ENCODE measurements around the gene ALCAM.

DNA sequence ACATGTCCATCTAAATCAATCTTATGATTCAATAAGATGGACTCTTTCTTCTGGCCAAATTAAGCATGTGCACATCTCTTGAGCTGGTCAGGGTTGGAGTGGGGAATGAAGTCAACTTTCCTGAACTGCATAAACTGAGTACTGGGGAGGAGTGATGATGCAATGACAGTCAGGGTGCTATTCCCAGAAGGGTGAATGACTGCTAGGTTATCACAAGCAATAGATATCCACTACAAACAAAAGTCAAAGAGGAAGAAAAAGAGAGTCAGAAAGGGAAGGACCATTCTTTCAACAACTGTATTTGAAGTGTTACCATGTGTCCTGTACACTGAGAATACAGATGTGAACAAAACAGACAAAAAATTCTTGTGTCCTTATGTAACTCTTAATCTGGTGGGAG, 70.0 kb downstream of the ALCAM start:
- no peak for TF ChIP-seq TAF1 (IDR thresholded peaks at IDR 0.05; ENCODE audit: low read depth)
- no peak for TF ChIP-seq MXI1 (conservative IDR thresholded peaks at IDR 0.05; ENCODE audit: poor library complexity, severe bottlenecking)
- TF ChIP-seq, protein P1, sequence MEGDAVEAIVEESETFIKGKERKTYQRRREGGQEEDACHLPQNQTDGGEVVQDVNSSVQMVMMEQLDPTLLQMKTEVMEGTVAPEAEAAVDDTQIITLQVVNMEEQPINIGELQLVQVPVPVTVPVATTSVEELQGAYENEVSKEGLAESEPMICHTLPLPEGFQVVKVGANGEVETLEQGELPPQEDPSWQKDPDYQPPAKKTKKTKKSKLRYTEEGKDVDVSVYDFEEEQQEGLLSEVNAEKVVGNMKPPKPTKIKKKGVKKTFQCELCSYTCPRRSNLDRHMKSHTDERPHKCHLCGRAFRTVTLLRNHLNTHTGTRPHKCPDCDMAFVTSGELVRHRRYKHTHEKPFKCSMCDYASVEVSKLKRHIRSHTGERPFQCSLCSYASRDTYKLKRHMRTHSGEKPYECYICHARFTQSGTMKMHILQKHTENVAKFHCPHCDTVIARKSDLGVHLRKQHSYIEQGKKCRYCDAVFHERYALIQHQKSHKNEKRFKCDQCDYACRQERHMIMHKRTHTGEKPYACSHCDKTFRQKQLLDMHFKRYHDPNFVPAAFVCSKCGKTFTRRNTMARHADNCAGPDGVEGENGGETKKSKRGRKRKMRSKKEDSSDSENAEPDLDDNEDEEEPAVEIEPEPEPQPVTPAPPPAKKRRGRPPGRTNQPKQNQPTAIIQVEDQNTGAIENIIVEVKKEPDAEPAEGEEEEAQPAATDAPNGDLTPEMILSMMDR (IDR thresholded peaks at IDR 0.05; ENCODE audit: poor library complexity, severe bottlenecking) = no peak
- no peak for TF ChIP-seq EZH2 (IDR thresholded peaks at IDR 0.05; ENCODE audit: borderline replicate concordance, insufficient read depth, low read length, poor library complexity, severe bottlenecking)
- no peak for TF ChIP-seq SMC3 (conservative IDR thresholded peaks at IDR 0.05; ENCODE audit: poor library complexity)

Data from neural cell (in vitro differentiated cells).